ENCODE results near the gene LCN9.

Gene LCN9

GRCh38 chr9:135700525-135700924 lies 37.4 kb downstream of the LCN9 start:
- DNase-seq = no peak

DNA sequence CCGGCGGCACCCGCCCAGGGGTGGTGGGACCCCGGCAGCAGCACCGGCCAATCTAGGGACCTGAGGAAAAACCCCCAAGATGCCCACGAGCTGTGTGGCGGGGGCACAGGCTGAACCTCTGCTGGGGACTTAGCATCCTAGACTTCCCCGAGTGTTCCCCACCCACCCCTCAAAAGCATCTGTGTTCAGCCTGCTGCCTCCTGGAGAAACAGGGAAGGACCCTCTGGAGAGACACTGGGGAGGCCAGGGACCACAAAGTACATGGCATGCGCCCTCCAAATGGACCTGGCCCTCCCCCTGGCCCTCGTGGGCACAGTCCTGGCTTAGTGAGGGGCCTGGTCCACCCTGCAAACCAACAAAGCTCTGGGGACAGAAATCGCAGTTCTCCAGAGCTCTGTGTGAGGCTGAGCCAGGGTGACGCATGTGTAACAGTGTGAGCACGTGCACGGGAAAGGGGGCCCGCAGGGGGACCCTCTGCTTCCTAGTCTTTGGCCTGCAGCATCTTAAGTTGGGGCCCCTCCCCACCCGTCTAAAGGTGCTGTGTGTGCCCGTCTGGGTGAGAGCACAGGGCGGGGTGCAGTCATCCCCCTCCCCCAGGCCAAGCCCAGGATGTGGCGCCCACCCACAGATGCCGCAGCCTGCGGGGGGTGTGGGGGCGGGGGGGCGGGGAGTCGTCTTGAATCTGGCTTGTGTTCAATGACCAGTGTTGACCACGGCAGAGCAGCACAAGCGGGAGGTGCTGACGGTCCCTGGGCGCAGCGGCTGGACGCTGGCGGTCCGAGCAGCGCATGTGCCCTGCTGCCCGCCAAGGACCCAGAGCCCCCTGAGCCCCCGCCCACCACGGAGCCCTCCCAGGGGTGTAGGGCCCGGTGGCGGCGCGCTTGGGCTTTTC lies 38.2 kb downstream of the LCN9 start:
- no peak for DNase-seq

DNA sequence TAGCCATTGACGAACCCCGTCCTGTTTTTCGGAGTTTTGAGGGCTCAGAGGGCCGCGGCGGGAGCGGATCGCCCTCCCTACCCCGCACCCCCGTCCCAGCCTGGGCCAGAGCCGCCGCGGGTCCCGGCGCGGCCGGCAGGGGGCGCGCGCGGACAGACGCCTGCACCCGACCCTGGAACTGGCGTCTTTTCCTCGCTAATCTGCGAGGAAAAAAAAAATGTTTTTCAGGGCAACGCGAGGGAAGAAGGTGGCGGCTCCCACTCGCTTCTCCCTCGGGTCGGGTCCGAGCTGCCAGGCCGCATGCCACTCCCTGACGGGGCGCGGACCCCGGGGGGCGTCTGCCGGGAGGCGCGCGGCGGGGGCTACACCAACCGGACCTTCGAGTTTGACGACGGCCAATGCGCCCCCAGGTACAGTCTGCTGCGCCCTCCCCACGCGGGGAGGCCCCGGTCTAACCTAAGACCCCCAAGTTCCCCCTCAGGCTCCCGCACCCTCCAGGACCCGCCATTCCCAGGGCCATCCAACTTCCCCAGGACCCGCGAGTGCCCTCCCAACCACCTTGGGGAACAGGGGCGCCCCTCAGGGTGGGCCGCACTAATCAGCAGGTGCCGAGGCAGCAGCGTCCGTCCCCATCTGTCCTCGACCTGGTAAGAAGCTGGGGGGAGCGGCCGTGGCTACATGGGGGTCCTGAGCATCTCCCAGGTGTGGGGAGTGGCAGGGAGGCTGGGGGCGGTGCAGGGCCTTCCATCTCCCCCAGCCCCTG lies 39.0 kb downstream of the LCN9 start, which contains the start of gene KCNT1:
KCNT1 (plus strand) TSS at position 227 of the 763 bp plus-strand sequence; CDS start at position 301, 74 bp downstream.
- peak; percentile 24 for DNase-seq

- DNase-seq = no peak
Observed at GRCh38 chr9:135703726-135704125, 40.6 kb downstream of the LCN9 start.

DNA sequence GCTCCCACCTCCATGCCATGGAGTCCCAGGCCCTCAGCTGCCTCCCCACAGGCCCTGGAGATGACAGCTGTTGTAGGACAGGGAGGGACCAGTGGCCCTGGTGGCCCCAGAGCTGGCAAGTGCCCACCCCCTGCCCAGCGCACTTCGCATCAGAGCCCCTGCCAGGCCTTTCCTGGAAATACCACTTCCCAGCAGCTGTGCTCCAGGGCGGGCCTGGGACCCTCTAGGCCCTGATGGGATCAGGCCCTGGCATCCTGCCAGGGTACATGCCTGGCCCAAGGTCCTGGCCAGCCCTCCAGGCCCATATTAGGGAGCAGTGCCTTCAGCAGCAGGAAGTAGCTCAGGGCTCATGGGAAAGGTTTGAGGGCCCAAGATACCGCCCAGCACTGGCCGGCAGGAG lies 41.4 kb downstream of the LCN9 start:
- DNase-seq = no peak

DNA sequence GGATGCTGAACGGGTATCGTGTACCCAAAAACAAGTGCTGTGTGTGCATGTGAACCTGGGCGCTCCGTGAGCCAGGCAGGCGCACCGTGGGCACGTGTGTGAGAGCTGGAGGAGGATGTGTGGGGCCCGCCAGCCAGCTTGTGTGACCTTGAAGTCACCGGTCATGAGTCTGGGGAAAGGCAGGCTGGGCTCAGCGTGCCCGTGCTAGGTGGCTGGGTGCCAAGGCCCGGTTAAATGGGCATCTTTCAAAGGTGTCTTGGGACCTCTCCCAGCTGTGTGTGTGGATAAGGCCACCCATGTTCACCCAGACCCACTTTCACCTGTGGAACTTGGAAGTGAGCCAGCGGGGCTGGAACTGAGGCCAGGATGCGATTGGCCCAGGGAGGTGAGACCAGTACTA lies 42.3 kb downstream of the LCN9 start:
- DNase-seq = no peak

GRCh38 chr9:135706288-135706687 lies 43.2 kb downstream of the LCN9 start:
- DNase-seq = no peak

DNA sequence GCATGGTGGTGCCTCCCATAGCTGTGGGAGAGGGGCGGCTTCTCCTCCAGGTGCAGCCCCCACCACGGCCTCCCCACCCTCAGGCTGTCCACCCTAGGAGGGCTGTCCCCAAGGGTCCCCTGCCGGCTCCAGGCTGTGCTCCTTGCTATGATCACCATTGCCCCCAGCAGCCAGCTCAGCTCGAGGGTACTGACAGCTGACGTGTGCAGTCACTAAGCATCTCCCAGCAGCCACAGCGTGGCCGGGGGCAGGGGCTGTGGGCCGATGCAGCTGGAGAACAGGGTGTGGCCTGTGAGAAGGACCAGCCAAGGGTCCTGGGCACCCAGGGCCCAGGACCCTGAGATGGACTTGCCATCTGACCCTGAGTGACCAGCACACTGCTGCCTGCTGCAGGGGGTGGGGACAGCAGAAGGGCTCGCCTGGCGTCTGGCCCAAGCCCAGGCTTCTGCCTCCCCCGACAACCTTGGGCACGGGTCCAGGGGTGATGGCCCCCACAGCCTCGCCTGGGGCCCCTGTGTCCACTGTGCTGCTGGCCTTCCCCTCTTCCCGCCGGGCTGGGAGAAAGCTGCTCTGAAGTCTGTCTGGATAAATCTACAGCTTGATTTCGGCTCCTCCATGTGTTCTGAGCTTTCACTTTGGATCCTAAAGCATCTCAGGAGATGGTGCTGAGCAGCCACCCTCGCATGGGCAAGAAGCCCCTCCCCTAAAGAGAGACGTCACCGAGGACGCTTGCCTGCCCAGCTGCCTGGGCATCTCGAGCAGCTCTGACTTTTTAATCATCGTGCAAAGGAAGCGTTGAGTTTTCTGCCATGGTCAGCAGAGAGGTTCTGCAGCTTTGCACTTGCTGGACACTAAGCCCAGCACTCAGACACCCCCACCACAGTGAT lies 44.4 kb downstream of the LCN9 start:
- DNase-seq = no peak

- DNase-seq = no peak
Observed at GRCh38 chr9:135708164-135708563, 45.1 kb downstream of the LCN9 start.

DNA sequence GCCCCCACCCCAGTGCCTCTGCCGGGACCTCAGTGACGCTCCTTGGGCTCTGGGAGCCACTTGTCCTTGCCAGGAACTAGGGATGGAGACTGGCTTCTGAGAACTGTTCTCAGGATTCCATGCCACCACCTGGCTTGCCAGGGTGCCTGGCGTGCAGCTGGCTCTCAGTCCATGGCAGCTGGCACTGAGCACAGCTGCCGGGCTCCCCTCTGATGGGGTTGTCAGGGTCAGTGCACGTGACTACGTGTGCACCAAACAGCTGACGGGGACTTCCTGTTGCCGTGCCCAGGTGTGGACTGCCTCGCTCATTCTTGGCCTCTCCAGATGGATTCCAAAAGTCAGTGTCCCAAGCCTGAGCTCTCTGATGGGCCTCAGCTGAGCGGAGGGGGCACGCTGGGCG lies 48.3 kb downstream of the LCN9 start:
- DNase-seq = no peak

GRCh38 chr9:135711881-135712280 lies 48.8 kb downstream of the LCN9 start:
- no peak for DNase-seq

DNA sequence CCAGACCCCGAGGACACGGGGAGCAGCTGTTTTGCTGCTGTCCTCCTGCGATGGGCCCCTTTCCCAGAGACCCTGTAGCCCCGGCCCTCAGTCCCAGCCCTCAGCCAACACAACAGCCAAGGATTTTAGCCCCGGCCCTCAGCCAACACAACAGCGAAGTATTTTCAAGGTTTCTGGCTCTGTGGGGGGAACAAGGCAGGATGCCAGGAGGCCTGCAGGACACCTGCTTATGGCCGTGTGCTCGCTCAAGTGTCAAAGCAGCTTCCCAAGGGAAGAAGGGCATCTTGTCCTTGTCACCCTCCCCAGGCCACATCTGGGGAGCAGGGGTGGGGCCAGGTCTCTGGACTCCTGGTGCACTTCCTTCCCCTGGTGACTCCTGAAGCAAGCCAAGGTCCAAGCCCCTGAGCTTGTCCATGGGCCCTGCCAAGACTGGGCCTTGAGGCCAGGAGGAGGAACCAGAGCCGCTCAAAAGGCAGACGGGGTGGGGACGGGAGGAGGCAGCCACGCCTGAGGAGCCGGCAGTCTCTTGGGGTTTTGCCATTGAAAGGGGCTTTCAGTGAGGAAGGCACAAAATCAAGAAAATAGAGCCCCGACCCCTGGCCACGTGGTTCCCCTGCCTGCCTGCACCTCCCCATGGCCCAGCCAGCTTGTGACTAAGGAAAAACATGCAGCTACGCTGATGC lies 49.6 kb downstream of the LCN9 start:
- no peak for DNase-seq

DNA sequence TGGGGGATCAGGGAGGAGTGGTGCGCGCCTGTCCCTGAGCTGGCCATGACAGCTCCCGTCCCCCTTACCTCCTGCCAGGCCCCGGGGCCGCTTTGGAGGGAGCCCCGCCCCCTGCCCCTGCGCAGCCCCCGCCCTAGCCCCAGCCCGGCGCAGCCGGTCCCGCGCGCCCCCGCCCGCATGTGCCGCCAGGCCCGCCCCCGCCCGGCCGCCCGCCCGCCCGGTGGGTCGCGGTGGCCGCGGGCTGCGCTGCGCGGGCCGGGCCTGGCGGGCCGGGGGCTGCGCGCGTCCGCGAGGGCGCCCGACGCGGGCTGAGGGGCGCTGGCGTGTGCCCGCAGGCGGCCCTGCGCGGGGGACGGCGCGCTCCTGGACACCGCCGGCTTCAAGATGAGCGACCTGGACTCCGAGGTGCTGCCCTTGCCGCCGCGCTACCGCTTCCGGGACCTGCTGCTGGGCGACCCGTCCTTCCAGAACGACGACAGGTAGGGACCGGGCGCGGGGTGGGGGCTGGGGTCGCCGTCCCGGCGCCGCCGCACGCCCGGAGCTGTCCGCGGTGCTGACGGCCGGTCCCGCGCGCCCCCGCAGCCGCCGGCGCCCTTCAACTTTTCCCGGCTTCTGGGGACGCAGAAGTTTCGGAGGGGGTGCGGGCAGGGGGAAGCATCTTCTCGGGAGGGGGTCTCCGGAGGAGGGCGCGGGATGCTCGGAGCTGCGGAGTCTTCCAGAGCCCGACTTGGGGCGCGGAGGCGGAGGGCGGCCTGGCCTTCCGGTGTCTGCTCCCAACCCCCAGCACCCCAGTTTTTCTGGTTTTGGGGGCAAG lies 51.3 kb downstream of the LCN9 start:
- DNase-seq = no peak

DNA sequence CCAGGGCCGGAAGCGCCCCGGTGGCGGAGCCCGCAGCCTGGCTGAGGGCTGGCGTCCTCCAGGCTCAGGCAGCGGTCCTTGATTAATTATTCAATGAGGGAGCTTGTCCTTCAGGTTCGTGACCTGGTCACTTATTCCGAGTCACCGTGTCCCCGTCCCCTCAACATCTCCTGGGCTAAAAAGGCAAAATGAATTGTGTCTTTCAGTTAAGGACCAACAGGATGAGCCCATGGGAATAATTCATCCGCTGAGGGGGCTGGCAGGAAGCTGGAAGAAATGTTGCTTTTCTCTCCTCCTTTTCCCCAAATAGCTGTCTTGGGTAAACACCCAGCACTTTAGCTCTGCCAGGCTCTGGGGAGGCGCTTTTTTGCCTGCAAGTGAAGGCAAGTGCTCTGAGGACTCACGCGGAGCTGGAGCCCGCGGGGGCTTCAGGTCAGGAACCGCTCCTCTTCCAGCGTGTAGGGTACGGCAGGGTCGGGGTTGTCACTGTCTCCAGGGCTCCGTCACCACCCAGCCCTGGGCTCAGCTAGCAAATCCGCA lies 52.0 kb downstream of the LCN9 start:
- DNase-seq = no peak

DNA sequence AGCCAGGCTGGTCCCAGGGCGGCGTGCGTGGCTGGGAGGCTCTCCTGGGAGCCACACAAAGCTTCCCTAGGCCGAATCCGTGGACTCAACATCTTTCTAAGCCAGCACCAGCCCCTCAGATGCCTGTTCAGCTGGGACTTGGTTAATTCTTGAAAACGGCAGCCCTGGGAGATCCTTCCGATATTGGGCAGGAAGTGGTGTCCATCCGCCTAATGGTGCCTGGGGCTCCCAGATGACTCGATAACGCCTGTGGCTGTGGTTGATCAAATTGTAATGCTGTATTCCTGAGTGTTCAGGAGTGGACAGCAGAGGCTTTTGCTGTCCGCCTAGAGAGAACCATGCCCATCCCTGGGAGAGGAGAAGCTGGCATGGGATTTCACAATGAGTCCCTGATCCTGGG lies 52.9 kb downstream of the LCN9 start:
- DNase-seq = no peak
